ENCODE data around the gene EFL1. TPM values are rescaled to one million over a fixed set of nuclear protein-coding genes. Genes with fewer than 3 reads are reported as not detected.
"Not testable (repeated sequence)": the region's sequence is repeated elsewhere in the genome, so short reads cannot be mapped to it uniquely, and the experiment has no call there.

Gene EFL1
- polyA plus RNA-seq (ENCODE audit: insufficient read depth in 1 of 5, insufficient read length in 5 of 5, low replicate concordance in 1 of 5), result 10 to 100 TPM; 15.1 to 22.4 (median 20.7) TPM
- long read RNA-seq, donor 1, partial matches to known transcripts, result 11 of 15 reads
- long read RNA-seq, donor 1, other reads (novel, unspliced or antisense), result 0 of 15 reads
- long read RNA-seq, donor 2, partial matches to known transcripts, result 0 of 1 reads
- long read RNA-seq, donor 2, other reads (novel, unspliced or antisense), result 0 of 1 reads
- long read RNA-seq, donor 3, partial matches to known transcripts, result 6 of 8 reads
- long read RNA-seq, donor 3, other reads (novel, unspliced or antisense), result 0 of 8 reads
- long read RNA-seq, donor 4, result 0 reads
- long read RNA-seq, donor 5, result 0 reads
- long read RNA-seq, donor 6, partial matches to known transcripts, result 0 of 2 reads
- long read RNA-seq, donor 6, other reads (novel, unspliced or antisense), result 0 of 2 reads
- long read RNA-seq, donor 7, partial matches to known transcripts, result 0 of 2 reads
- long read RNA-seq, donor 7, other reads (novel, unspliced or antisense), result 0 of 2 reads
- long read RNA-seq, donor 8, result 0 reads

GRCh38 chr15:82262422-82263026, at the start of gene EFL1, which contains the start of gene SAXO2:
TSS of gene EFL1 (minus strand) at chr15:82262734. CDS start at chr15:82261778, 956 bp downstream.
TSS of gene SAXO2 (plus strand) at chr15:82262818. CDS start at chr15:82262880, 62 bp downstream.
- DNase-seq, result peak; percentile 87 to 88

GRCh38 chr15:82311321-82311720, 48.8 kb upstream of the EFL1 start:
- DNase-seq, result not testable (repeated sequence)

GRCh38 chr15:82309802-82310201, 47.3 kb upstream of the EFL1 start:
- DNase-seq, result no peak

- DNase-seq, result no peak
Observed at GRCh38 chr15:82307714-82308081, 45.2 kb upstream of the EFL1 start.

GRCh38 chr15:82306791-82307713, 44.5 kb upstream of the EFL1 start:
- DNase-seq, result no peak

GRCh38 chr15:82305621-82306048, 43.1 kb upstream of the EFL1 start:
- no peak for DNase-seq

- no peak for DNase-seq
Observed at GRCh38 chr15:82304778-82305090, 42.2 kb upstream of the EFL1 start.

GRCh38 chr15:82303956-82304777, 41.6 kb upstream of the EFL1 start:
- DNase-seq, result no peak

- DNase-seq, result no peak
Observed at GRCh38 chr15:82301296-82302016, 38.9 kb upstream of the EFL1 start.

GRCh38 chr15:82300883-82301282, 38.3 kb upstream of the EFL1 start:
- DNase-seq, result no peak

GRCh38 chr15:82300326-82300725, 37.8 kb upstream of the EFL1 start:
- not testable (repeated sequence) for DNase-seq

GRCh38 chr15:82299511-82299914, 37.0 kb upstream of the EFL1 start:
- DNase-seq, result not testable (repeated sequence)

- peak; percentile 2 to 4 for DNase-seq
Observed at GRCh38 chr15:82298520-82298919, 36.0 kb upstream of the EFL1 start.

- DNase-seq, result no peak
Observed at GRCh38 chr15:82298032-82298431, 35.5 kb upstream of the EFL1 start.

- no peak for DNase-seq
Observed at GRCh38 chr15:82297546-82297945, 35.0 kb upstream of the EFL1 start.

- DNase-seq, result no peak
Observed at GRCh38 chr15:82294061-82294690, 31.6 kb upstream of the EFL1 start.

GRCh38 chr15:82292271-82292670, 29.7 kb upstream of the EFL1 start:
- DNase-seq, result no peak

- not testable (repeated sequence) for DNase-seq
Observed at GRCh38 chr15:82288202-82288601, 25.7 kb upstream of the EFL1 start.

- not testable (repeated sequence) for DNase-seq
Observed at GRCh38 chr15:82286475-82286874, 23.9 kb upstream of the EFL1 start.

GRCh38 chr15:82284381-82284780, 21.8 kb upstream of the EFL1 start:
- not testable (repeated sequence) for DNase-seq
